GM12878 (cell line): ENCODE measurements around the gene MUTYH. TPM values are rescaled to one million over a fixed set of nuclear protein-coding genes. Genes with fewer than 3 reads are reported as not detected.

Experiments
- ATAC-seq: fragments of 200-7000 bp; cut with Tn5 transposase; 3 replicates; pipeline ENCODE4 v1.9.1; 2020; ENCODE audit warnings: mild to moderate bottlenecking, moderate library complexity
- BruUV-seq: library from RNA; stranded (reverse); fragments of 400-500 nt; replicated peaks from 2 replicates; lab custom pipeline; 2021; lab: Mats Ljungman, UMichigan
- CTCF ChIA-PET: fragments of 300-600 bp; sonication (Branson Sonifier 250); formaldehyde crosslinking; extraction: SDS; loops from one replicate; lab custom pipeline; 2021; ENCODE audit warnings: inconsistent platforms; lab: Yijun Ruan, JAX
- POLR2A ChIA-PET: fragments of 350-600 bp; formaldehyde crosslinking; extraction: SDS; loops from one replicate; lab custom pipeline; 2021; ENCODE audit warnings: inconsistent platforms; lab: Charles Lee
- RAD21 ChIA-PET: fragments of 300-600 bp; sonication (Branson Sonifier 250); formaldehyde crosslinking; loops from one replicate; lab custom pipeline; 2023; ENCODE audit warnings: antibody characterized with exemption; ENCODE audit not compliant: unreplicated experiment; lab: Charles Lee
- SMC1A ChIA-PET: fragments of 300-600 bp; sonication (Branson Sonifier 250); formaldehyde crosslinking; loops from one replicate; lab custom pipeline; 2023; ENCODE audit not compliant: unreplicated experiment, uncharacterized antibody; lab: Charles Lee
- DNase-seq: peaks from one replicate; pipeline ENCODE4 v3.0.0-alpha.2; 2011; ENCODE audit warnings: low read depth, low spot score
- FAIRE-seq: peaks from 3 replicates; lab custom pipeline; 2011; peaks lifted over from hg19 to GRCh38; lab: Jason Lieb, UNC
- H2AFZ ChIP-seq: 2 replicates; pipeline ENCODE4 v1.6.0; 2011; ENCODE audit warnings: low read depth, low read length, control low read depth; ENCODE audit not compliant: control insufficient read depth
- H3K27ac ChIP-seq: 2 replicates; pipeline ENCODE4 v1.5.1; 2011; ENCODE audit warnings: control low read depth; ENCODE audit not compliant: control insufficient read depth, insufficient read depth
- H3K27me3 ChIP-seq, 2 experiments: replicated peaks in 1 of 2; 2 replicates each; pipeline versions ENCODE4 v1.6.0 to v1.6.1; 2011; ENCODE audit warnings: low read length in 1 of 2; ENCODE audit not compliant: control insufficient read depth in 2 of 2, insufficient read depth in 2 of 2
- H3K36me3 ChIP-seq, 2 experiments: 2 replicates each; pipeline ENCODE4 v1.5.1; 2011; ENCODE audit warnings: low read length in 1 of 2; ENCODE audit not compliant: control insufficient read depth in 2 of 2, insufficient read depth in 2 of 2
- H3K4me1 ChIP-seq: 2 replicates; pipeline ENCODE4 v1.6.1; 2011; ENCODE audit warnings: mild to moderate bottlenecking, low read length, moderate library complexity, mixed read lengths; ENCODE audit not compliant: control insufficient read depth, insufficient read depth
- H3K4me2 ChIP-seq: 2 replicates; pipeline ENCODE4 v1.6.0; 2011; ENCODE audit warnings: control low read depth; ENCODE audit not compliant: control insufficient read depth, insufficient read depth
- H3K4me3 ChIP-seq: fragments of 200-600 bp; sonication (generic); 2 replicates; pipeline ENCODE4 v1.5.1; 2016
- H3K79me2 ChIP-seq: 2 replicates; pipeline ENCODE4 v1.6.0; 2011; ENCODE audit warnings: low read length; ENCODE audit not compliant: control insufficient read depth, insufficient read depth
- H3K9ac ChIP-seq: 2 replicates; pipeline ENCODE4 v1.8.0; 2011; ENCODE audit warnings: low read length, control low read depth, mixed read lengths; ENCODE audit not compliant: control insufficient read depth, insufficient read depth
- H3K9me3 ChIP-seq: replicated peaks from 3 replicates; pipeline ENCODE4 v1.5.1; 2011; ENCODE audit warnings: mild to moderate bottlenecking, low read length; ENCODE audit not compliant: control insufficient read depth, insufficient read depth
- H4K20me1 ChIP-seq: 2 replicates; pipeline ENCODE4 v1.6.0; 2011; ENCODE audit not compliant: control insufficient read depth, insufficient read depth
- MEF2B ChIP-seq: fragments of 450-650 bp; IDR thresholded peaks from 2 replicates; pipeline ENCODE4 v1.6.1; 2018; ENCODE audit warnings: mild to moderate bottlenecking, moderate library complexity; ENCODE audit not compliant: partially characterized antibody, poor library complexity, severe bottlenecking
- PBX3 ChIP-seq: IDR thresholded peaks from 2 replicates; pipeline ENCODE4 v1.6.1; 2011; ENCODE audit warnings: mild to moderate bottlenecking, low read depth, low read length, moderate library complexity; ENCODE audit not compliant: insufficient replicate concordance
- WGBS: methylation state at CpG from one replicate; pipeline ENCODE4 v1.1.6; 2016; ENCODE audit warnings: low lambda C conversion rate; ENCODE audit not compliant: insufficient replicate concordance, insufficient coverage; ENCODE audit errors: missing lambda C conversion rate; 5-methylcytosine and 5-hydroxymethylcytosine counted together
- in situ Hi-C: fragments of 300-500 bp; cut with MboI; formaldehyde crosslinking; loops from 9 replicates; pipeline ENCODE4 v1.14.3; 2018; ENCODE audit warnings: mixed read lengths
- intact Hi-C: fragments of 100-400 bp; cut with micrococcal nuclease; formaldehyde crosslinking; loops from one replicate; pipeline ENCODE4 v1.14.2; 2022; ENCODE audit not compliant: unreplicated experiment
- polyA plus RNA-seq, 11 experiments: library from polyadenylated mRNA; depleted of rRNA in 4 of 11; unstranded in 6 of 11; stranded (reverse) in 5 of 11; fragments of >200 nt; fragmentation: Nextera tagmentation in 4 of 11; fragmentation: Illumina TruSeq in 1 of 11; extraction: Ambion mirVana in 4 of 11; extraction: Trizol in 1 of 11; gene quantifications; 1 replicate in 1 of 11; 2 replicates in 10 of 11; pipeline versions ENCODE4 v1.2.1 to v1.2.3, GENCODE V29; 2011 to 2016; ENCODE audit warnings: inconsistent platforms in 2 of 11, missing spikeins in 2 of 11, low read depth in 1 of 11
- total RNA-seq, 4 experiments: library from RNA; depleted of rRNA in 3 of 4; stranded (reverse); fragments of >200 nt in 3 of 4; fragmentation: Illumina TruSeq in 1 of 4; extraction: Trizol in 1 of 4; gene quantifications; 2 replicates each; pipeline versions ENCODE4 v1.2.1 to v1.2.3, GENCODE V29; 2013 to 2021

Gene MUTYH
- total and polyA plus RNA-seq, 10 of the 15 experiments (the other 5 are each of a cell fraction or from before 2014, with no cell fraction given), result 2.5 to 42.0 (median 30.0) TPM

GRCh38 chr1:45375104-45376090 is 35.2 kb upstream of the MUTYH start:
- no peaks in the 10 kb centered on the region for H3K36me3 ChIP-seq
- H3K9me3 ChIP-seq, result no peaks in the 10 kb centered on the region; the same call in 2 of the 3 replicates
- H3K79me2 ChIP-seq, result no peaks in the 10 kb centered on the region
- ChIA-PET RAD21 (interaction anchor here (1.6 to 6.2 kb wide), 2 partner anchors 14 to 116 kb away, joined by 4 to 38 read pairs; partner anchors contain the start of gene TESK2), CTCF (interaction anchor here (1.4 to 4.8 kb wide), 5 partner anchors 10 to 117 kb away, joined by 5 to 21 read pairs (median 8); no protein-coding TSS in a partner anchor), SMC1A (interaction anchor here (0.6 to 1.5 kb wide), 4 partner anchors 12 to 591 kb away, joined by 3 read pairs; no protein-coding TSS in a partner anchor), POLR2A (interaction anchor here (0.5 to 0.7 kb wide), 5 partner anchors 15 to 68 kb away, joined by 3 to 7 read pairs (median 4); no protein-coding TSS in a partner anchor)
- FAIRE-seq, result no peak
- intact Hi-C loops, result no loop called here
- no peaks in the 10 kb centered on the region for H3K27me3 ChIP-seq
- DNase-seq, result no peak
- 23% methylated on average over 3 of the region's 3 CpGs for WGBS
- H3K4me2 ChIP-seq, result peak overlapping the region; percentile 71
- no peak overlapping the region for H2AFZ ChIP-seq
- no TSS peak for BruUV-seq
- peak; percentile 43 for ATAC-seq
- H3K4me3 ChIP-seq, result no peak overlapping the region
- in situ Hi-C loops, result no loop called here
- peak overlapping the region; percentile 37; the same call in 1 of the 2 replicates for H3K27ac ChIP-seq
- H3K9ac ChIP-seq, result no peak overlapping the region; the same call in 1 of the 2 replicates
- H3K4me1 ChIP-seq, result peaks cover 48% of the 10 kb centered on the region
- no peak for TF ChIP-seq PBX3
- TF ChIP-seq MEF2B, result peak; percentile 34
- TF ChIP-seq, all 136 proteins: peak for 1
- H4K20me1 ChIP-seq, result no peaks in the 10 kb centered on the region
